Activated T-cell treated with anti-CD3 and anti-CD28 coated beads for 1 hour (primary cell): ENCODE data around the gene HINT3.
"Not testable (repeated sequence)": the region's sequence is repeated elsewhere in the genome, so short reads cannot be mapped to it uniquely, and the experiment has no call there.

ENCODE experiments used
- DNase-seq: peaks from one replicate; pipeline ENCODE4 v3.0.0-alpha.2; 2020; ENCODE audit warnings: low read depth

Gene HINT3

DNA sequence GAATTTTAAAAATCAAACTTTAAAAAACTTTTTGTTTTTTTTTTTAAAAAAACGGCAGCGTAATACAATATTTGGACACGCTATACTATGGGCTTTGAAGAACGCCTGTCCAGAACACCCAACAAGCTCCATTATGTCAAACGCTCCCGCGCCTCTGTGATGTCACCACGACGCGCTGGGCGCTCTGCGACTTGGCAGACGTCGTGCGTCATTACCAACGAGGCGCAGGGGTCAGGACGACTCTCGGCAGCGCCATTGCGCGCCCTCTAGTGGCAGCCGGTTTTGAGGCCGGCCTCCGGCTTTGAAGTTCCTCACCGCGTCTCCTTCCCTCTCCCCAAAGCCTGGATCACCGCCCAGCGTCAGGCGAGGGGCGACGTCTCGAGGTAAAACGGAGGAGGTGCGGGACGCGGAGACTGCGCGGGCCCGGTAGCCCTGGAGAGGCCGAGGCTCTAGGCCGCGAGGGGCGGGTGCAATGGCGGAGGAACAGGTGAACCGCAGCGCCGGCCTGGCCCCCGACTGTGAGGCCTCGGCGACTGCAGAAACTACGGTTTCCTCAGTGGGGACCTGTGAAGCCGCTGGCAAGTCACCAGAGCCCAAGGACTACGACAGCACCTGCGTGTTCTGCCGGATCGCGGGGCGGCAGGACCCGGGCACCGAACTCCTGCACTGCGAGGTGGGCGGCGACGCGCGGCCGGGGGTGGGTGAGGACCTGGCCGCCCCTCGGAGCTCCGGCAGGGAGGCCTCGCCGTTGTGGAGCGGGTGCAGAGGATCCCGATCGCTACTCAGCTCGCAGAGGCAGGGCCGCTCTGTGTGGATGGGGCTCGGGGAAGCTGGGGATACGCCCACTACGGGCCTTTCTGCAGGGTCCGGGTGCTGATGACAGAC is at the start of gene HINT3:
HINT3 (plus strand) TSS at position 265 of the 885 bp plus-strand sequence; CDS start at position 473, 208 bp downstream.
- DNase-seq = peak; percentile 98

DNA sequence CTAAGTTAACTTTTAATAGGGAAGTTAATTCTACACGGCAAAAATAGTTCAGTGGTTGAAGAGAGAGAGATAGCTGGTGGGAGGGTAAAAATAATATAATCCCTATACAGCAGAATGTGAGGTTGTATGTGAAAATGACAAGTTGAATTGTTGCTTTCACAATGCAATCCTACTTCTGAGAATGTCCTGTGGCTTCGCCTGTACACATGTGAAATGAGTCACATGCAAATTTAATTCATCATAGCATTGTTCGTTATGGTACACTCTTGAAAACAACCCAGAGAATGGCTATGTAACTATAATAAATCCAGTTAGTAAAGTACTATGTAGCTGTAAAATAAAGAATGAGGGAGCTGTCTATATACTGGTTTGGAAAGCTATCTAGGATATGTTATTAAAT is 46.0 kb upstream of the HINT3 start:
- DNase-seq = no peak

DNA sequence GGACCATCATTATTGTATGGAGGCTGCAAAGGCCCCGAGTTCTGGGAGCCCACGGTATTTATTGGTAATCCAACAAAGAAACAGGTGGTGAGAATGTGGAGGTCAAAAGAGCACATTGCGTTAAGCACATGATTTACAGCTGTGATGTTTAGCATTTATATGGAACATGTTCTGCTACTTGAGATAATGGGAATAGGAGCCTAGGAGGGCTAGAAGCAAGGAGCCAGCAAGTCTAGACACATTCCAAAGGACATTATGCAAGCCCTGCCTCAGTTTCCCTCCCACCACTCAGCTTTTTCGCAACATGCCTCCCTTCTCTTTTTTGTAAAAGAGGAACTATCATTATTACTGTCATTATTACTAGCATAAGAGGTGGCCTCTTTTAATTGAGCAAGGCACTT is 45.5 kb upstream of the HINT3 start:
- not testable (repeated sequence) for DNase-seq

DNA sequence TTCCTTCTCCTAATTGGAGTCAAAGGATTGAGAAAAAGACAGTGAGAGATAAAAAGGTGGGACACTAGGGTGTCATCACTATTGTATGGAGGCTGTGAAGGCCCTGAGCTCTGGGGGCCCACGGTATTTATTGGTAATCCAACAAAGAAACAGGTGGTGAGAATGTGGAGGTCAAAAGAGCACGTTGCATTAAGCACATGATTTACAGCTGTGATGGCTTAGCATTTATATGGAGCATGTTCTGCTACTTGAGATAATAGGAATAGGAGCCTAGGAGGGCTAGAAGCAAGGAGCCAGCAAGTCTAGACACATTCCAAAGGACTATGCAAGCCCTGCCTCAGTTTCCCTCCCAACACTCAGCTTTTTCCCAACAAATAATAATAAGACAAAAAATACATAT is 44.1 kb upstream of the HINT3 start:
- DNase-seq = not testable (repeated sequence)

DNA sequence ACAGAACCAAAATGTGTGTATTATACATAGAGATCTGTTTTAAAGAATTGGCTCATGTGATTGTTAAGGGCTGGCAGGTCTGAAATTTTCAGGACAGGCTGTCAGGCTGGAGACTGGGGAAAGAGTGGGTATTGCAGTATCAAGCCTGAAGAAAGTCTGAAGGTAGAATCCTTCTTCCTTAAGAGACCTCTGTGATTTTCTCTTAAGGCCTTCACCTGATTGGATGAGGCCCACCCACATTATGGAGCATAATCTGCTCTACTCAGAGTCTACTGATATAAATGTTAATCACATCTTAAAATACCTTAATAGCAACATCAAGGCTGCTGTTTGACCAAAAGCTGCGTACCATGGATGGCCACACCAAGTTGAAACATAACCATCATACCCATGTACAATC is 43.4 kb upstream of the HINT3 start:
- DNase-seq = no peak

DNA sequence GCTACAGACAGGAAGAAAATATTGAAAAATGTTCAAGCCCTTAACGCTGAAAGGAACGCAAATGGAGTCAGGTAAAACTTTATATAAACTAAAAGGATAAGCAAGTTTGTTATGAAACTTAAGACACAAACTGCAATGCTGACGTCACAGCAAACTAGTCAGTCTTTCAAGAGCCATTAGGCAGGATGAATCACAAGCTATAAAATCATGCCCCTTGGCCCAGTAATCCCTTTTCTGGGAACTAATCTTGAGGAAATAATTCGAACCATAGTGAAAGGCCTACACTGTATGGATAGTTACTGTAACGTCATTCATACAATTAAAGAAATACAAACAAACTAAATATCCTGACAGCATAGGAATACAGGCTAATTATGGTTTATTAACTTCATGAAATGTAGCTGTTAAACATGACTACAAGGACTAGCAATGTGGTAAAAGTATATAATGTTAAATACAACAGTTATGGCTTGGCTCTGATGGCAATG is 42.7 kb upstream of the HINT3 start:
- no peak for DNase-seq

DNA sequence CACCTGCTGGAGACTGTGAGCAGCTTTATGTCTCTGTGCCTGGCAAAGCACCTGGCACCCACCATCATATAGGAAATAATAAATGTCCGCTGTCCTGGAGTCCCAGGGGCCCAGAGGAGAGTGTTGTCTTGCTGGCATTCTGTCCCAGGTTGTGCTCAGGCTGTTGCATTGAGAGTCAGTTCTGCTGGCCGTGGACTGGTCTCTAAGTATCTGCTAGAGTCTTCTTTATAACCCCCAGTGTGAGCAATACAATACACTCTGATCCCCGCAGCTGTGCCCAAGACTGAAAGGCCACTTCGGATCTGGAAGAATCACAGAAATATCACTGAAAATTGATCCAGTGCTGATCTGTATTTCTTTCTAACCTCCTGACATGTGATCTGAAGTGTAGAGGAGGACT is 38.3 kb upstream of the HINT3 start:
- DNase-seq = no peak

DNA sequence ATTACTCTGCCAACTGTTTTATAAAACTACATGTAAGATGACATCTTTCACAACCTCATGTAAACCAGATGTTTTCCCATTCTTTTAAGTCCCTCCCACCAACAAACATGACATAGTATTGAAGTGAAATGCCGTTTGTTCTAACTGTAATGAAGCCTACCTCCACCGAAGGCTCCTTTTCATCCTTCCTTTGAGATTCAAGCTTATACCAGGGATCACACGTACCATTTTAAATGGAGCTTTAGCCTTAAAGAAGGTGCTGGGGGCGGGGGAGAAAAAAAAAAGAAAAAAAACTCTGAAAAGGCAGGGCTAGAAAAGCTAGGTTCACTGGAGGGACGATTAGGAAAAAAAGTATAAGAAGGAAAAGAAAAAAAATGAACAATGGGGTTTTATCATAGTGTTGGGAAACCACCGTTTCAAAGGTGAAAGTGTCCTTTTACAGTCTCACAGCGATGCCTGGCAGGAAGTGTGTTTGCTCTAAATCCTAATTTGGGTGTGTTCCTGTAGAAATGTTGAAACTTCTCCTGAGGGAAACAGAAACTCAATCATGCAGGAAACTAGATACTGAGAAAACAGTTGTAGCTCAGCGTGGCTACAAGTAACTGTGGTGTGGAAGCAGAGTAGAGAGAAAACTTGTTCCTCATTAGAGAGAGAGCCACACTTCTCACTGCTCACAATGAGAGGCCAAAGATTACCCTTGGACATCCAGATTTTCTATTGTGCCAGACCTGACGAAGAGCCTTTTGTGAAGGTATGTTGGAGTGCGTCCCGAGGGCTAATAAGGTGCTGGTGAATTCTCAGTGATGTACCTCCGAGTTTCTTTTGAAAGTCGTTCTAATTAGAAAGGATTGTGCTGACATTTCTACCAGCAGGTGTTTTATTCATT is 37.6 kb upstream of the HINT3 start:
- no peak for DNase-seq

DNA sequence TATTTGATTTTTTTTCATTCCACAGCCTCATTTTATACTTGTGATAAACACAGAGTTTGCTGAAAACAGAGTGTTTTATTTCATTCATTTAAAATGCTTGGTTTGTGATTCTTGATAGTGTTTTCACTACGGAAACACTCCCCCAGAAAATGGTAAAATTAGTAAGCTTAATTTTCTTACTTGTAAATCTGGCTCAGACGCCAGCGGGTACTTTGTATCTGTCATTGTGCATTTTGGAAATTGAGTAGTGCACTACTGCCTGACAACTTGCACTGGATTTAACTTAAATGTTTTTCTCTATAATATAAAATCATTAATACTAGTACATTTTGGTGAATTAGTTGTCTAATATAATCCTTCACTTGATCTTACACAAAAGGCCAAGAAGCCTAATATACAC is 37.0 kb upstream of the HINT3 start:
- DNase-seq = no peak

DNA sequence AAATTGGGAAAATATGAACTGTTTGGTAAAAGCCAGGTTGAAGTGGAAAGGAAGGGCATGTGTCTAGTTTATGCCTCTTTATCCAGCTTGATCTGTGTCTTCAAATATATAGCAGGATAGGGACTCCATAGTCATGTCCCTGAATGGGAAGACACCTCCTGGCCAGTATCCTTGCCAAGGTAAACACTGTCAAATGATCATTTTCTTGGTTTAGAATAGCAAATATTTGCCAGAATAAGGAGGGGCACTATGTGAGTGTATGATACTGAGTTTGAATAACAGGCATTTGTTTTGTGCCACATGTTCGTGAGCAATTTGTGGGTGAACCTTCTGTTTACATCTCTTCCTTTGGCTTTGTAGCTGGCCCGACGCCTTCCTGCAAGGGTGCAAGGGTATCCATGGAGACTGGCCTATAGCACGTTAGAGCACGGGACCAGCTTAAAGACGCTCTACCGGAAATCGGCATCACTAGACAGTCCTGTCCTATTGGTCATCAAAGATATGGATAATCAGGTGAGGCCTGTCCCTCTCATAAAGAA is 34.2 kb upstream of the HINT3 start:
- DNase-seq = no peak

DNA sequence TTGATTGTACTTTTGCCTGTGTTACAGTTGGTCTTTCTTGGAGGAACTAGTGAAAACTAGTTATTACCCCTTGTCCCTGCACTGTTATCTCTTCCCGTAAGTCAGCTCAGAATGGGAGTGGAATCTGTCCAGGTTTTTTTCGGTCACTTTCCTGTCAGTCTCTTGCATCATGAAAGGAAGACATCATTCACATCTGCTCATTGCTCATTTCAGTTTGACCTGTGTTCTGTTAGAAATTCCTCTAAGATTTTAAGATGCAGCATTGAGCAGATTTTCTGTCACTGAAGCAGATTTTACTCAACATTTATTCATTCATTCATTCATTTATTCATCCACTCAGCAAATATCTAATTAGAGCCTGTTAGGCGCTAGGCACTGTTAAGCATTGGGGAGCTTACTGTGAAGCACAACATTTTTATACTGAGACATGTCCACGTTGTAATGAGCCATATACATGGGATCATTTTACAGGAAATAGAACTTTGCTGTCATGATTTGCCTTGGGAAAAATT is 33.1 kb upstream of the HINT3 start:
- no peak for DNase-seq

DNA sequence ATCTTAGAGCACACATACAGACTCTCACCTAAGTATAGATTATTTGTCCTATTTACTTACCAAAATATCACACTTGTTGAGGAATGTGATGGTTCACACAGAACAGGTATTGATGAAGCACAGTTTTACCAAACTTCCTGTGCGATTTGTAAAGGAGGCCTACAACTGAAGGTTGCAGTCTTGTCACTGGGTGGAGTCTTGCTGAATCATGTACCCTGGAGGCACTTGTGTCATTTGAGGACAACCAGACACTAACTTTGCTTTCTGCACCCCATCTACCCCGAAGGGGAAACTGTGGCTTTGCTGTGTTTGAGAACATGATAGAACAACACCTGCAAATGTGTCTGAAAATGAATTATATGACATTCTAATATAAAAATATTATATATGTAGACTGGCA is 32.4 kb upstream of the HINT3 start:
- DNase-seq = no peak

DNA sequence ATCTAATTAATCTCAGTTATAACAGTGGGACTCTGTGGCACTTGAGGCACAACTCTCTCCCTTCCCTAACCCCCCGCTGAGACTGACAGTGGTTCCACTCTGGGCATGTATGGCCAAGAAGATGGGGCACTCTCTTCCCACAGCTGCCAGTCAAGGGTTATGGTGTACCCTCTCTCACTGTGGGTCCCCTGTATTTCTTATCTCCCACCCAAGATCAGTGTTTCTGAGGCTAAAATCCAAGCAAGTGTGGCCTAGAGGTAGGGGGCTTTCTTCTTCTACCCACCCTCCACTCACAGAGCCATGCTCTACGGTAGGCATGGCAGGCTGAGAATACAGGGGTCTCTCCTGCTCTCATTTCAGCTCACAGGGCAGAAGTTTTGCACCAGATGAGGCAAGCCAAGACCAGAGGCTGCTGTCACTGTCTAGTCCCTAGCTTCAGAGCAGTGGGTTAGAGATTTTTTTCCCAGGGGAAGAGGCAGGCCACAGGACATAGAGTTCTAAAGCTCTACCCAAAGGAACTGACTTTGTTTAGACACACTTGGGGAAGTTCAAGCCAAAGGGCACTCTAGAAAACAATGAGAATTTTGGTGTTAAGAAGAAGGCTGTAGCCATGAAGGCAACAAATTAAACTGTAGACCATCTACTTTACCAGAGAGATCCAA is 31.7 kb upstream of the HINT3 start:
- DNase-seq = no peak

DNA sequence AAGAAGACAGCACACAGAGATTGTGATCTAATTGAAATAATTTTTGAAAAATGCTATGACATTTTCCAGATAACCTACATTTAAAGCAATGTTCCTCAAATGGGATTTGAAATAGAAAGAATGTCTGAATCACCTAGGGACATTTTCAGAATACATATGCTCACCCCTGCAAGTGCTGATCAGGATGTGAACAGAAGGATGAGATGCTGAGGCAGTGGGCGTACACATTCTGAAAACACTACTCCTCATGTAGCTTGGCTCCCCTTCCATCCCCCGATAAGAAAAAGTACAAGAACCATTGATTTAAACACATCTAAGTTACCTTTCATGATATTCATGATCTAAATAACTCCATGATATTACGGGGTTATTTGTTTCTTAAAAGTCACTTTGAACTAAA is 29.9 kb upstream of the HINT3 start:
- no peak for DNase-seq

DNA sequence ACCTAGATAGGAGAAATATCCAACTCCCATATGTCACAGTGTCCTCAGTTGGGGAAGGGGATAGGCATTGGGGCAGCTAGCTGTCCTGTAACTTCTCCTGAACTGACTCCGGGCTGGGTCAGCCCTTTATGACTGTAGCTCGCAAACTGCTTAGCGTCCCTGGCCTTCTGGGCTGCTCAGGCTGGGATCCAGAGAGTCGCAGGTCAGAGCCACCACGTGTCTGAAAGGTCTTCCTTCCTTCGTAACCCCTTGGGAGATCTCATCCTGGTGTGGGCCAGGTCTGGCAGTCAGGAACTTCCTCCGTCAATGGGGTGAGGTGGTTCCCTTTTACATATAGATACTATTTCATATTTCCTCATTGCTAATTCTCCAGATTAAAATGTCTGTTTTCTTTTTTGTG is 28.8 kb upstream of the HINT3 start:
- no peak for DNase-seq

DNA sequence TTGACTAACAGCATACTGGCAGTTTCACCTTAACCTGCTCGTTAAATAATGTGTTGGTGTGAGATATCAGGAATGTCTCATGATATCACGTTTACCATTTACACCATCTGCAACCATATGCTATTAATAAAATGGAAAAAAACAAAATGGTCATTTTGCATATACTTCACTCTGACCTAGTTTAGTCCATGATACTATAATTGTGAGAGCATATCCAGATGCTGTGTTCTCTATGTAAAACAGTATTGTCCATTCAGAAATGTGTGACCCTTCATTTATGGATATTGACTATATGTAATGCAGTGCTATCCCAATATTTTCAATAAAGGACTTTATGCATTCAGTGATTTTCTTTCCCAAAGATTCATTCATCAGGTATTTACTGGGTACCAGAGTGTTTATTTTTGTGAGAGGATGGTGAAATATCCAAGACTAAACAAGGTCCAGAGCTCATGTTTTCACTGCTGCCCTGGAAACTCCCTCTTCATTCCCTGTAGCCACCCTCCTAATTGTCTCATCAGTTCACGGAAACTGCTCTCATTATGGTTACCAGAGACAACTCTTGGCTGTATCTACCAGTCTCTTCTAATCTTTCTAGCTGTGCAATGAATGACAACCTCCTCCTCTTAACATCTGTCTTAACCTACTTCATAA is 25.7 kb upstream of the HINT3 start:
- no peak for DNase-seq

DNA sequence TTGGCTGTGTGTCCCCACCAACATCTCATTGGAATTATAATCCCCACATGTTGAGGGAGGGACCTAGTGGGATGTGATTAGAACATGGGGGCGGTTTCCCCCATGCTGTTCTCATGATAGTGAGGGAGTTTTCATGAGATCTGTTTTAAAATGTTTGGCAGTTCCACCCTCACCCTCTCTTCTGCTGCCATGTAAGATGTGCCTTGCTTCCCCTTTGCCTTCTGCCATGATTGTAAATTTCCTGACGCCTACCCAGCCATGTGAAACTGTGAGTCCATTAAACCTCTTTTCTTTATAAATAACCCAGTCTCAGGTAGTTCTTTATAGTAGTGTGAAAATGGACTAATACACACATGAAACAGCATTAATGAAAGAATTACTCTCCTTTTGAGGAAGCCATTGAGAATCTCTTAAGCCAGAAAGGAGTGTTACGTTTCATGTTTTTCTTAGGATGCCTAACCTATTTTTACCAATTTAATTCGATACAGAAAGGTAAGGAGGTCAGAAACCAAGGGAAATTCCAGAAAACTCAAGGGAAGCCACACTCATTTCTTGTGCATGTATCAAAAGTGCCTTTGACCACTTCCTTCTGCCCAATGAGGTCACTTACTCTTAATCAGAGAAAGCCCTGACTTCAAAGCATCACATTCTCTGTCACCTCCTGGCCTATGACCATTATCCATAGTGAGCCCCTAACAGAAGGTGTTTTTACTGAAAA is 24.7 kb upstream of the HINT3 start:
- DNase-seq = no peak

DNA sequence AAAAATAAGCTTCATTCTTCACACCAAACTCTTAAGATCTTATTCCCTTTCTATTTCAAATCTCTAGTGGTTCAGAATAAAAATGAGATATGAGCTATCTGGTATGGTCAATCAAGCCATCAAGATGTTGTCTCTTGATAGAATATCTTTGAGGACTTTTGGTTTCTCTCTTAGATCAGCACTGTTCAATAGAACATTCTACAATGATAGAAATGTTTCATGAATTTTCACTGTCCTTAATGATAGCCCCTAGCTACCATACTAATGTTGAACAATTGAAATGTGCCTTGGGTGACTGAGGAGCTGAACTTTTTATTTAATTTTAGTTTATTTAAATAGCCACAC is 24.1 kb upstream of the HINT3 start:
- no peak for DNase-seq

DNA sequence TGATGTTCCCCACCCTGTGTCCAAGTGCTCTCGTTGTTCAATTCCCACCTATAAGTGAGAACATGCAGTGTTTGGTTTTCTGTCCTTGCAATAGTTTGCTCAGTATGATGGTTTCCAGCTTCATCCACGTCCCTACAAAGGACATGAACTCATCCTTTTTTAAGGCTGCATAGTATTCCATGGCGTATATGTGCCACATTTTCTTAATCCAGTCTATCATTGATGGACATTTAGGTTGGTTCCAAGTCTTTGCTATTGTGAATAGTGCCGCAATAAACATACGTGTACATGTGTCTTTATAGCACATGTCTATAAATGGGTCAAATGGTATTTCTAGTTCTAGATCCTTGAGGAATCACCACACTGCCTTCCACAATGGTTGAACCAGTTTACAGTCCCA is 21.1 kb upstream of the HINT3 start:
- not testable (repeated sequence) for DNase-seq

DNA sequence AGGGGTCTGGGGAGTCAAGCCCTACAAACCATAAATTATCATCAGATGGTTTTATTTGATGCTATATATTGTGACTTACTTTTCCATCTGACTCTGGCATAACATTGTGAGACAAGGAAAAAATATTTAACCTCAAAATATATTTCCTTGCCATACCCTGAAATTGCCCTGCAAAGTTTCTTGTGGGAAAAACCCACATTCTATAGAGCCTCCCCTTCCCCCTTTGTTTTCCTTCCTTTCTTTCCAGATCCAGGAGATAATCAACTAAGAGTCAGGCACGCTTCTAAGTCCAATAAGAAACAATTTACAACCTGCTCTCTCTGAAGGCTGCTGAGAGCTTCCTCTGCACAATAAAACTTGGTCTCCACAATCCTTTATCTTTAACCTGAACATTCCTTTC is 17.5 kb upstream of the HINT3 start:
- DNase-seq = no peak

DNA sequence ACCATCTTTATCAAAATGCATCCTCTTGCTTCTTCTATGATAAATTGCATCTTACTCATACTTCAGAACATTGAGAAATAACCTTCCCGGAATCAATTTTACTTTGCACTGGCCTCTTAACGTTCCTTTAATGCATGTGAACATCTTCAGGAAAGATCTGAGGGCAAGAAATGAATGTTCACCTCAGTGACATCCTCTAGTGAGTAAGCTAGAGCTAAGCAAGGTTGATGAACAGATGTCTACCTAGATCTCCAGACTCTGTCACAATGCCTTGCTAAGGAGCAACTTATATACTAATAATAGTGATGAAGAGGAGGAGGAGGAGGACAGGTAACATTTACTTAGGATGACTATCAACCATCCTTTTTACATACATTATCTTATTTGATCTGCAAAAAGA is 16.8 kb upstream of the HINT3 start:
- no peak for DNase-seq
